Natural killer cell (primary cell): ENCODE measurements around the gene GPATCH11. TPM values are rescaled to one million over a fixed set of nuclear protein-coding genes. Genes with fewer than 3 reads are reported as not detected.

ENCODE experiments used
- ATAC-seq, 3 donors: fragments of 150-1000 bp in 2 of 3; fragments of 200-7000 bp in 1 of 3; cut with Tn5 transposase; 1 replicate in 1 of 3; 2 replicates in 2 of 3; pipeline ENCODE4 v1.10.0; 2021; ENCODE audit warnings: mild to moderate bottlenecking in 2 of 3, moderate library complexity in 2 of 3
- DNase-seq, 2 donors: peaks; one replicate each; pipeline versions ENCODE4 v3.0.0 to v3.0.0-alpha.2; 2013 to 2021; ENCODE audit warnings: mixed read lengths in 1 of 2
- H3K27ac ChIP-seq: one replicate; pipeline ENCODE4 v1.5.1; 2013; ENCODE audit warnings: mild to moderate bottlenecking, low read length
- H3K27me3 ChIP-seq: one replicate; pipeline ENCODE4 v1.6.1; 2013; ENCODE audit warnings: low read length; ENCODE audit not compliant: control insufficient read depth, insufficient read depth
- H3K36me3 ChIP-seq: one replicate; pipeline ENCODE4 v1.6.1; 2013; ENCODE audit warnings: low read length; ENCODE audit not compliant: control insufficient read depth, insufficient read depth
- H3K4me1 ChIP-seq: one replicate; pipeline ENCODE4 v1.6.1; 2013; ENCODE audit warnings: low read length; ENCODE audit not compliant: control insufficient read depth, insufficient read depth
- H3K4me3 ChIP-seq: one replicate; pipeline ENCODE4 v1.5.1; 2013; ENCODE audit warnings: low read length
- H3K9me3 ChIP-seq: one replicate; pipeline ENCODE4 v1.6.1; 2013; ENCODE audit warnings: low read length; ENCODE audit not compliant: control insufficient read depth, insufficient read depth
- H3K27ac Mint-ChIP-seq, 2 donors: one replicate each; pipeline ENCODE4 v1.8.0; 2022; ENCODE audit warnings: mild to moderate bottlenecking in 2 of 2, mixed read lengths in 2 of 2, moderate library complexity in 1 of 2
- H3K27me3 Mint-ChIP-seq, 2 donors: one replicate each; pipeline ENCODE4 v1.8.0; 2022; ENCODE audit warnings: low read depth in 2 of 2, mixed read lengths in 2 of 2
- H3K36me3 Mint-ChIP-seq: one replicate; pipeline ENCODE4 v1.8.0; 2022; ENCODE audit warnings: mixed read lengths
- H3K4me1 Mint-ChIP-seq, 2 donors: one replicate each; pipeline ENCODE4 v1.8.0; 2022; ENCODE audit warnings: mixed read lengths in 2 of 2
- H3K4me3 Mint-ChIP-seq: one replicate; pipeline ENCODE4 v1.8.0; 2022; ENCODE audit warnings: mild to moderate bottlenecking, moderate library complexity, mixed read lengths
- H3K9me3 Mint-ChIP-seq, 2 donors: one replicate each; pipeline ENCODE4 v1.8.0; 2022; ENCODE audit warnings: mixed read lengths in 2 of 2
- WGBS: methylation state at CpG from one replicate; pipeline ENCODE4 v1.1.7; 2013; ENCODE audit warnings: missing lambda C conversion rate; ENCODE audit not compliant: insufficient coverage; 5-methylcytosine and 5-hydroxymethylcytosine counted together
- intact Hi-C: fragments of 100-400 bp; cut with micrococcal nuclease; formaldehyde crosslinking; loops from one replicate; pipeline ENCODE4 v1.14.2; 2022
- total RNA-seq, 4 donors: library from RNA; stranded (reverse); fragments of 120-200 nt in 1 of 4; gene quantifications; one replicate each; pipeline versions ENCODE4 v1.2.3 to v1.2.4, GENCODE V29; 2013 to 2022
- TF ChIP-seq, protein P1 (sequence below): fragments of 200-600 bp; IDR thresholded peaks from one replicate; pipeline ENCODE4 v1.8.0; 2022; ENCODE audit warnings: antibody characterized with exemption

Gene GPATCH11
- total RNA-seq, 3 donors from 2014 or later (not counting 1 experiment from before 2014, with no cell fraction given), result 6.5 to 18.2 (median 8.6) TPM

DNA sequence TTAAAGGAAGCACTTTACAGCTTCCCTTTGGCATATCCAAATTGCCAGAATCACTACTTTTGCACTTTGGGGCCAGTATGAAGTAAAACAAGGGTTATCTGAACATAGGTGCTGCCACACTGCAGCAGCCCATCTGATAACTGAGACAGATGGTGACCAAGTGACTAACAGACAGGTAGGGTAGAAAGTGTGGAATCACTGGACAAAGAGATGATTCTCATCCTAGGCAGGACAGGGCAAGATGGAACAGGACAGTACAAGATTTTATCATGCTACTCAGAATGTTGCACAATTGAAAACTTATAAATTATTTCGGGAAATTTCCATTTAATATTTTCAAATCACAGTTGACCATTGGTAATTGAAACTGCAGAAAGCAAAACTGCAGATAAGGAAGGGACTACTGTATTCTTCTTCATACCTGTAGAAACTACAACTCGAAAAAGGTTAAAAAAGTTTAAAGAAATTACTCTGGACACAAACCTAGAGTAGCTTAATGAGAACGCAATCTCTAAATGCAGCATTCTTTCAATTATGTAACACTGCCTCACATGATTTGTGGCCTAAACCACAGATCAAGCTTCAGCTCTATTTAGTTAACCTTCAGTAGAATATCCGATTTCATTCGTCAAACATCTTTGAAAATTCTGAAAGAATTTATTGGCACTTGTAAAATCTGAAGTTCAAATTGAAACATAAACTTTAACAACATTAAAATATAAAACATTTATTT lies 31.6 kb upstream of the GPATCH11 start:
- peaks cover 0 to 5% of the 10 kb centered on the region in 2 donors for H3K4me1 Mint-ChIP-seq
- 87% methylated on average over 5 of the region's 5 CpGs for WGBS
- Histone ChIP-seq H3K9me3 (no peaks in the 10 kb centered on the region), H3K36me3 (peaks cover 75% of the 10 kb centered on the region), H3K27ac (no peak overlapping the region), H3K27me3 (no peaks in the 10 kb centered on the region), H3K4me1 (no peaks in the 10 kb centered on the region), H3K4me3 (no peak overlapping the region)
- no peaks in the 10 kb centered on the region for H3K9me3 Mint-ChIP-seq
- intact Hi-C loops, result no loop called here
- peak overlapping the region in 1 of 2 donors; percentile 5 for H3K27ac Mint-ChIP-seq
- TF ChIP-seq, protein P1, sequence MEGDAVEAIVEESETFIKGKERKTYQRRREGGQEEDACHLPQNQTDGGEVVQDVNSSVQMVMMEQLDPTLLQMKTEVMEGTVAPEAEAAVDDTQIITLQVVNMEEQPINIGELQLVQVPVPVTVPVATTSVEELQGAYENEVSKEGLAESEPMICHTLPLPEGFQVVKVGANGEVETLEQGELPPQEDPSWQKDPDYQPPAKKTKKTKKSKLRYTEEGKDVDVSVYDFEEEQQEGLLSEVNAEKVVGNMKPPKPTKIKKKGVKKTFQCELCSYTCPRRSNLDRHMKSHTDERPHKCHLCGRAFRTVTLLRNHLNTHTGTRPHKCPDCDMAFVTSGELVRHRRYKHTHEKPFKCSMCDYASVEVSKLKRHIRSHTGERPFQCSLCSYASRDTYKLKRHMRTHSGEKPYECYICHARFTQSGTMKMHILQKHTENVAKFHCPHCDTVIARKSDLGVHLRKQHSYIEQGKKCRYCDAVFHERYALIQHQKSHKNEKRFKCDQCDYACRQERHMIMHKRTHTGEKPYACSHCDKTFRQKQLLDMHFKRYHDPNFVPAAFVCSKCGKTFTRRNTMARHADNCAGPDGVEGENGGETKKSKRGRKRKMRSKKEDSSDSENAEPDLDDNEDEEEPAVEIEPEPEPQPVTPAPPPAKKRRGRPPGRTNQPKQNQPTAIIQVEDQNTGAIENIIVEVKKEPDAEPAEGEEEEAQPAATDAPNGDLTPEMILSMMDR, result no peak
- H3K4me3 Mint-ChIP-seq, result no peak overlapping the region
- ATAC-seq (no peak), DNase-seq (no peak)
- no peaks in the 10 kb centered on the region for H3K27me3 Mint-ChIP-seq
- H3K36me3 Mint-ChIP-seq, result peaks cover 19% of the 10 kb centered on the region

DNA sequence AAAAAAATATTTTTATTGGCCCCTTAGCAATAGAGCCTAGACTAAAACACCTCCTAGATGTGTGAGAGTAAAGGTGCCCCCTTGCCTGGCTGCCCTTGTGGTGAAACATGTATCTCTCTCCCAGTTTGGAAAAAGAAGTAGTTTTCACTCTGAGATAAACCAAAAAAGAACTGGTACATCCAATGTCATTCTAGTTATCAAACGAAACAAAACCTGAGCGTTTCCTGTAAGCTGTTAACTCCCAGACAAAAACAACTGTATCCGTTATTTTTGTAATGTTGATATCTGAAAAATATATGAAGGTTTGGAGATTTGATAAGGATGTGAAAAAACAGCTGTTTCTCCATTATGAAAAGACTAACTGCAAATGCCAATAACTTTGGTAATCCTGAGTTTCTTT lies 24.5 kb upstream of the GPATCH11 start:
- WGBS, result 96% methylated on average over 3 of the region's 3 CpGs
- Mint-ChIP-seq H3K9me3 (no peaks in the 10 kb centered on the region), H3K27ac (no peak overlapping the region), H3K4me1 (peaks cover 0 to 5% of the 10 kb centered on the region in 2 donors), H3K27me3 (no peaks in the 10 kb centered on the region), H3K36me3 (peaks cover 9% of the 10 kb centered on the region), H3K4me3 (no peak overlapping the region)
- Histone ChIP-seq H3K4me1 (no peaks in the 10 kb centered on the region), H3K27ac (no peak overlapping the region), H3K27me3 (no peaks in the 10 kb centered on the region), H3K36me3 (peaks cover 95% of the 10 kb centered on the region), H3K4me3 (no peak overlapping the region), H3K9me3 (no peaks in the 10 kb centered on the region)
- intact Hi-C loops, result no loop called here
- ATAC-seq (no peak), DNase-seq (no peak)
- TF ChIP-seq, protein P1, result no peak

DNA sequence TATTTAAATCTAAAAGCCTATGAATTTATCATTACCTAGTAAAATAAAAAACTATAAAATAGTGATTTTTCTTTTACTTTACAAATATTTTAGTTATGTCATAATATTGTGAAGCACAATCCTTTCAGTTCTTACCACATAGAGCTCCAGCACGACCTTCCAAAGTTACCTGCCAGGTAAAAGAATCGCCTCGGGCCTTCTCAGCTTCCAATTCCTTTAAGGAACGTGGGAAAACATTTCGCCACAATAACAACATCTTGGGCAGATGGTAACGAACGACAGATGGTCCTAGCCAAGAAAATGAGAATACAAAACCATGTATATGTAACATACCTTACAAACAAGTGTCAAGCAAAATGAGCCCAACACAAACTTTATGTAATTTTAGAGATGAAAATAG lies 23.9 kb upstream of the GPATCH11 start:
- Histone ChIP-seq H3K4me3 (no peak overlapping the region), H3K4me1 (no peaks in the 10 kb centered on the region), H3K9me3 (no peaks in the 10 kb centered on the region), H3K36me3 (peaks cover 95% of the 10 kb centered on the region), H3K27me3 (no peaks in the 10 kb centered on the region), H3K27ac (no peak overlapping the region)
- ATAC-seq (no peak), DNase-seq (no peak)
- Mint-ChIP-seq H3K9me3 (no peaks in the 10 kb centered on the region), H3K4me1 (peaks cover 0 to 5% of the 10 kb centered on the region in 2 donors), H3K36me3 (peaks cover 9% of the 10 kb centered on the region), H3K27me3 (no peaks in the 10 kb centered on the region), H3K4me3 (no peak overlapping the region), H3K27ac (no peak overlapping the region)
- 93% methylated on average over 7 of the region's 7 CpGs for WGBS
- intact Hi-C loops, result no loop called here
- TF ChIP-seq, protein P1, result no peak
